HEK293 (cell line): ENCODE results near the gene ADGRF4.

Experiments
- CTCF ChIA-PET: fragments of 350-600 bp; formaldehyde crosslinking; extraction: SDS; loops from one replicate; lab custom pipeline; 2021; ENCODE audit warnings: antibody characterized with exemption; lab: Yijun Ruan, JAX
- POLR2A ChIA-PET: fragments of 300-600 bp; formaldehyde crosslinking; extraction: SDS; loops from one replicate; lab custom pipeline; 2020; ENCODE audit warnings: antibody characterized with exemption, inconsistent platforms; lab: Yijun Ruan, JAX
- H3K27ac ChIP-seq: fragments of 200-500 bp; sonication (Bioruptor generic); 2 replicates; pipeline ENCODE4 v1.5.1; 2014; ENCODE audit warnings: low read depth, low read length, control low read depth, inconsistent platforms; ENCODE audit errors: extremely low read depth
- H3K36me3 ChIP-seq, 2 experiments: fragments of 200-500 bp in 1 of 2; sonication (Bioruptor generic) in 1 of 2; 1 replicate in 1 of 2; 2 replicates in 1 of 2; pipeline ENCODE4 v1.5.1; 2014 to 2017; ENCODE audit warnings: inconsistent platforms in 2 of 2, low read length in 2 of 2; ENCODE audit not compliant: control insufficient read depth in 2 of 2, insufficient read depth in 1 of 2
- H3K4me1 ChIP-seq: fragments of 200-500 bp; sonication (Bioruptor generic); 2 replicates; pipeline ENCODE4 v1.5.1; 2014; ENCODE audit warnings: mild to moderate bottlenecking, low read length, inconsistent platforms; ENCODE audit not compliant: control insufficient read depth, insufficient read depth
- H3K4me3 ChIP-seq: 2 replicates; pipeline ENCODE4 v1.5.1; 2011; ENCODE audit warnings: low read depth, mild to moderate bottlenecking, control low read depth, low read length, moderate library complexity
- H3K9me3 ChIP-seq: fragments of 200-500 bp; sonication (Bioruptor generic); 2 replicates; pipeline ENCODE4 v1.5.1; 2014; ENCODE audit warnings: low read depth, low read length, inconsistent platforms; ENCODE audit not compliant: control insufficient read depth, insufficient read depth
- AEBP2 ChIP-seq: fragments of 450-650 bp; formaldehyde crosslinking; IDR thresholded peaks from 2 replicates; pipeline ENCODE4 v1.5.1; 2016; ENCODE audit warnings: missing biosample characterization, missing genetic modification characterization, borderline replicate concordance
- EGR2 ChIP-seq: fragments of 450-650 bp; formaldehyde crosslinking; IDR thresholded peaks from 2 replicates; pipeline ENCODE4 v1.5.1; 2016; ENCODE audit warnings: low read depth, missing biosample characterization, missing genetic modification characterization
- GFI1B ChIP-seq: fragments of 450-650 bp; formaldehyde crosslinking; IDR thresholded peaks from 2 replicates; pipeline ENCODE4 v1.5.1; 2016; ENCODE audit warnings: missing biosample characterization, missing genetic modification characterization
- RBAK ChIP-seq: fragments of 450-650 bp; formaldehyde crosslinking; IDR thresholded peaks from 2 replicates; pipeline ENCODE4 v1.5.1; 2016; ENCODE audit warnings: missing biosample characterization, missing genetic modification characterization
- ZBTB1 ChIP-seq: fragments of 450-650 bp; formaldehyde crosslinking; IDR thresholded peaks from 2 replicates; pipeline ENCODE4 v1.5.1; 2016; ENCODE audit warnings: missing biosample characterization, missing genetic modification characterization
- ZFP37 ChIP-seq: fragments of 450-650 bp; formaldehyde crosslinking; IDR thresholded peaks from 2 replicates; pipeline ENCODE4 v1.5.1; 2016; ENCODE audit warnings: missing biosample characterization, missing genetic modification characterization
- ZNF174 ChIP-seq: fragments of 450-650 bp; formaldehyde crosslinking; IDR thresholded peaks from 2 replicates; pipeline ENCODE4 v1.5.0; 2017; ENCODE audit warnings: missing biosample characterization, mild to moderate bottlenecking, missing genetic modification characterization
- ZNF202 ChIP-seq: fragments of 450-650 bp; formaldehyde crosslinking; IDR thresholded peaks from 2 replicates; pipeline ENCODE4 v1.5.1; 2016; ENCODE audit warnings: missing biosample characterization, missing genetic modification characterization, borderline replicate concordance
- ZNF423 ChIP-seq: fragments of 450-650 bp; formaldehyde crosslinking; IDR thresholded peaks from 2 replicates; pipeline ENCODE4 v1.5.1; 2016; ENCODE audit warnings: missing biosample characterization, missing genetic modification characterization
- ZNF449 ChIP-seq: fragments of 450-650 bp; formaldehyde crosslinking; IDR thresholded peaks from 2 replicates; pipeline ENCODE4 v1.5.1; 2017; ENCODE audit warnings: missing biosample characterization, mild to moderate bottlenecking, missing genetic modification characterization, moderate library complexity
- ZNF610 ChIP-seq: fragments of 450-650 bp; formaldehyde crosslinking; IDR thresholded peaks from 2 replicates; pipeline ENCODE4 v1.5.1; 2016; ENCODE audit warnings: missing biosample characterization, missing genetic modification characterization, borderline replicate concordance
- ZNF677 ChIP-seq: fragments of 450-650 bp; IDR thresholded peaks from 2 replicates; pipeline ENCODE4 v1.5.0; 2018; ENCODE audit warnings: missing biosample characterization, mild to moderate bottlenecking, missing genetic modification characterization, moderate library complexity
- ZNF704 ChIP-seq: fragments of 450-650 bp; formaldehyde crosslinking; IDR thresholded peaks from 2 replicates; pipeline ENCODE4 v1.5.1; 2016; ENCODE audit warnings: missing biosample characterization, missing genetic modification characterization
- ZSCAN16 ChIP-seq: fragments of 450-650 bp; formaldehyde crosslinking; IDR thresholded peaks from 2 replicates; pipeline ENCODE4 v1.5.1; 2016; ENCODE audit warnings: missing biosample characterization, missing genetic modification characterization
- TF ChIP-seq, protein P1 (sequence below): fragments of 450-650 bp; formaldehyde crosslinking; IDR thresholded peaks from 2 replicates; pipeline ENCODE4 v1.5.1; 2016; ENCODE audit warnings: missing biosample characterization, missing genetic modification characterization
- TF ChIP-seq, protein P2 (sequence below): fragments of 450-650 bp; formaldehyde crosslinking; IDR thresholded peaks from 2 replicates; pipeline ENCODE4 v1.5.1; 2017; ENCODE audit warnings: missing biosample characterization, missing genetic modification characterization
- TF ChIP-seq, protein P3 (sequence below): fragments of 450-650 bp; formaldehyde crosslinking; IDR thresholded peaks from 2 replicates; pipeline ENCODE4 v1.5.1; 2016; ENCODE audit warnings: missing biosample characterization, missing genetic modification characterization, low read depth
- TF ChIP-seq, protein P4 (sequence below): fragments of 450-650 bp; formaldehyde crosslinking; IDR thresholded peaks from 2 replicates; pipeline ENCODE4 v1.5.1; 2017; ENCODE audit warnings: missing biosample characterization, missing genetic modification characterization
- TF ChIP-seq, protein P5 (sequence below): fragments of 450-650 bp; IDR thresholded peaks from 2 replicates; pipeline ENCODE4 v1.5.1; 2018; ENCODE audit warnings: missing biosample characterization, mild to moderate bottlenecking, missing genetic modification characterization

ADGRF4 gene

GRCh38 chr6:47721189-47721588 is 22.8 kb downstream of the ADGRF4 start (continued):
- no peak for TF ChIP-seq ZNF610 (tag by site-specific recombination)
- TF ChIP-seq AEBP2, result no peak

DNA sequence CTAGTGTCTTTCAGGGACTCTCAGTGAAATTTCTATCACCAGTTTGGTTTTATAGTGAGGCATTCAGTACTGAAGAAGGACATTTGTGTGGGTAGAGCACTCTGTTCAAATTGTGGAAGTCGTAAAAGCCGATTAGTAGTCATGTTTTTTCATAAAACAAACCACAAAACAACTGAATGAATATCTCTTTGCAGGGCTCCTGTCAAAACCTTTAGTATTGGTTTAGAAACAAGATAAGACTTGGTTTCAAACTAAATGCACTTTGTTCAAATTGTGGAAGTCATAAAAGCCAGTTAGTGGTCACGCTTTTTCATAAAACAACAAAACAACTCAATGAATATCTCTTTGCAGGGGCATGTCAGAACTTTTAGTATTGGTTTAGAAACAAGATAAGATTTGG is 23.8 kb downstream of the ADGRF4 start:
- CTCF ChIA-PET, result no interaction called here
- Histone ChIP-seq H3K27ac (peak overlapping the region; percentile 67; the same call in 1 of the 2 replicates), H3K4me1 (peaks cover 16% of the 10 kb centered on the region), H3K36me3 (no peaks in the 10 kb centered on the region), H3K4me3 (no peak overlapping the region), H3K9me3 (no peaks in the 10 kb centered on the region)
- POLR2A ChIA-PET, result no interaction called here
- no peak for TF ChIP-seq EGR2 (tag by site-specific recombination)
- no peak for TF ChIP-seq ZFP37
- TF ChIP-seq ZBTB1, result no peak
- no peak for TF ChIP-seq ZNF704 (tag by site-specific recombination)
- TF ChIP-seq ZNF202 (tag by site-specific recombination), result no peak
- TF ChIP-seq RBAK (tag by site-specific recombination), result no peak
- peak; percentile 96 for TF ChIP-seq ZSCAN16 (tag by site-specific recombination)
- TF ChIP-seq GFI1B (tag by site-specific recombination), result peak; percentile 73
- TF ChIP-seq, protein P1, sequence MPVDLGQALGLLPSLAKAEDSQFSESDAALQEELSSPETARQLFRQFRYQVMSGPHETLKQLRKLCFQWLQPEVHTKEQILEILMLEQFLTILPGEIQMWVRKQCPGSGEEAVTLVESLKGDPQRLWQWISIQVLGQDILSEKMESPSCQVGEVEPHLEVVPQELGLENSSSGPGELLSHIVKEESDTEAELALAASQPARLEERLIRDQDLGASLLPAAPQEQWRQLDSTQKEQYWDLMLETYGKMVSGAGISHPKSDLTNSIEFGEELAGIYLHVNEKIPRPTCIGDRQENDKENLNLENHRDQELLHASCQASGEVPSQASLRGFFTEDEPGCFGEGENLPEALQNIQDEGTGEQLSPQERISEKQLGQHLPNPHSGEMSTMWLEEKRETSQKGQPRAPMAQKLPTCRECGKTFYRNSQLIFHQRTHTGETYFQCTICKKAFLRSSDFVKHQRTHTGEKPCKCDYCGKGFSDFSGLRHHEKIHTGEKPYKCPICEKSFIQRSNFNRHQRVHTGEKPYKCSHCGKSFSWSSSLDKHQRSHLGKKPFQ (tag by site-specific recombination), result peak; percentile 57
- no peak for TF ChIP-seq ZNF677 (tag by site-specific recombination)
- TF ChIP-seq ZNF423 (tag by site-specific recombination), result no peak
- peak; percentile 60; the same call in 1 of the 2 replicates for TF ChIP-seq ZNF449 (tag by site-specific recombination)
- TF ChIP-seq, protein P2, sequence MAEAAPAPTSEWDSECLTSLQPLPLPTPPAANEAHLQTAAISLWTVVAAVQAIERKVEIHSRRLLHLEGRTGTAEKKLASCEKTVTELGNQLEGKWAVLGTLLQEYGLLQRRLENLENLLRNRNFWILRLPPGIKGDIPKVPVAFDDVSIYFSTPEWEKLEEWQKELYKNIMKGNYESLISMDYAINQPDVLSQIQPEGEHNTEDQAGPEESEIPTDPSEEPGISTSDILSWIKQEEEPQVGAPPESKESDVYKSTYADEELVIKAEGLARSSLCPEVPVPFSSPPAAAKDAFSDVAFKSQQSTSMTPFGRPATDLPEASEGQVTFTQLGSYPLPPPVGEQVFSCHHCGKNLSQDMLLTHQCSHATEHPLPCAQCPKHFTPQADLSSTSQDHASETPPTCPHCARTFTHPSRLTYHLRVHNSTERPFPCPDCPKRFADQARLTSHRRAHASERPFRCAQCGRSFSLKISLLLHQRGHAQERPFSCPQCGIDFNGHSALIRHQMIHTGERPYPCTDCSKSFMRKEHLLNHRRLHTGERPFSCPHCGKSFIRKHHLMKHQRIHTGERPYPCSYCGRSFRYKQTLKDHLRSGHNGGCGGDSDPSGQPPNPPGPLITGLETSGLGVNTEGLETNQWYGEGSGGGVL, result no peak
- no peak for TF ChIP-seq ZNF174 (tag by site-specific recombination)
- TF ChIP-seq, protein P3, sequence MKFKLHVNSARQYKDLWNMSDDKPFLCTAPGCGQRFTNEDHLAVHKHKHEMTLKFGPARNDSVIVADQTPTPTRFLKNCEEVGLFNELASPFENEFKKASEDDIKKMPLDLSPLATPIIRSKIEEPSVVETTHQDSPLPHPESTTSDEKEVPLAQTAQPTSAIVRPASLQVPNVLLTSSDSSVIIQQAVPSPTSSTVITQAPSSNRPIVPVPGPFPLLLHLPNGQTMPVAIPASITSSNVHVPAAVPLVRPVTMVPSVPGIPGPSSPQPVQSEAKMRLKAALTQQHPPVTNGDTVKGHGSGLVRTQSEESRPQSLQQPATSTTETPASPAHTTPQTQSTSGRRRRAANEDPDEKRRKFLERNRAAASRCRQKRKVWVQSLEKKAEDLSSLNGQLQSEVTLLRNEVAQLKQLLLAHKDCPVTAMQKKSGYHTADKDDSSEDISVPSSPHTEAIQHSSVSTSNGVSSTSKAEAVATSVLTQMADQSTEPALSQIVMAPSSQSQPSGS (tag by site-specific recombination), result peak; percentile 44; the same call in 1 of the 2 replicates
- TF ChIP-seq, protein P4, sequence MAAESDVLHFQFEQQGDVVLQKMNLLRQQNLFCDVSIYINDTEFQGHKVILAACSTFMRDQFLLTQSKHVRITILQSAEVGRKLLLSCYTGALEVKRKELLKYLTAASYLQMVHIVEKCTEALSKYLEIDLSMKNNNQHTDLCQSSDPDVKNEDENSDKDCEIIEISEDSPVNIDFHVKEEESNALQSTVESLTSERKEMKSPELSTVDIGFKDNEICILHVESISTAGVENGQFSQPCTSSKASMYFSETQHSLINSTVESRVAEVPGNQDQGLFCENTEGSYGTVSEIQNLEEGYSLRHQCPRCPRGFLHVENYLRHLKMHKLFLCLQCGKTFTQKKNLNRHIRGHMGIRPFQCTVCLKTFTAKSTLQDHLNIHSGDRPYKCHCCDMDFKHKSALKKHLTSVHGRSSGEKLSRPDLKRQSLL (tag by site-specific recombination), result 0 out of 2 replicates have a peak, but pooled peaks have one; percentile 39
- TF ChIP-seq, protein P5, sequence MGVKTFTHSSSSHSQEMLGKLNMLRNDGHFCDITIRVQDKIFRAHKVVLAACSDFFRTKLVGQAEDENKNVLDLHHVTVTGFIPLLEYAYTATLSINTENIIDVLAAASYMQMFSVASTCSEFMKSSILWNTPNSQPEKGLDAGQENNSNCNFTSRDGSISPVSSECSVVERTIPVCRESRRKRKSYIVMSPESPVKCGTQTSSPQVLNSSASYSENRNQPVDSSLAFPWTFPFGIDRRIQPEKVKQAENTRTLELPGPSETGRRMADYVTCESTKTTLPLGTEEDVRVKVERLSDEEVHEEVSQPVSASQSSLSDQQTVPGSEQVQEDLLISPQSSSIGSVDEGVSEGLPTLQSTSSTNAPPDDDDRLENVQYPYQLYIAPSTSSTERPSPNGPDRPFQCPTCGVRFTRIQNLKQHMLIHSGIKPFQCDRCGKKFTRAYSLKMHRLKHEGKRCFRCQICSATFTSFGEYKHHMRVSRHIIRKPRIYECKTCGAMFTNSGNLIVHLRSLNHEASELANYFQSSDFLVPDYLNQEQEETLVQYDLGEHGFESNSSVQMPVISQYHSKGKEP, result peak; percentile 91
